ENCODE results near the gene ELMO1.

DNA sequence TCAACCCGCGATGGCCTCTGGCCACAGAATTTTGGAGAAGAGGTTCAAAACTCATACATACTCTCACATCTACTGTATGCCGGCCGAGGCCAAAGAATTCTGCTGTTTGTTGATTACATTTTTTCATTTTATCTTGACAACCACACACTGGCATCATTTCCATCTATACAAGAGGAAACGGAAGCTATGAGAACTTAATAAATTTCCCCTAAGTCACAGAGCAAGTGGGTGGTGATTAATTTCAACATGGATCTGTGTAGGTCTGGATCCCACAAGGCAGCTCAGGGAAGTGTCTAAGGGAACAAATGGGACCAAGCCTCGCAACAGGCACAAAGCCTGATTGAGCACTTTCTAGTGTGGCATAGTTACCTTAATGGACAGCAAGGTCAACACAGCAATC, 18.0 kb downstream of the ELMO1 start:
- TF ChIP-seq, protein P1, sequence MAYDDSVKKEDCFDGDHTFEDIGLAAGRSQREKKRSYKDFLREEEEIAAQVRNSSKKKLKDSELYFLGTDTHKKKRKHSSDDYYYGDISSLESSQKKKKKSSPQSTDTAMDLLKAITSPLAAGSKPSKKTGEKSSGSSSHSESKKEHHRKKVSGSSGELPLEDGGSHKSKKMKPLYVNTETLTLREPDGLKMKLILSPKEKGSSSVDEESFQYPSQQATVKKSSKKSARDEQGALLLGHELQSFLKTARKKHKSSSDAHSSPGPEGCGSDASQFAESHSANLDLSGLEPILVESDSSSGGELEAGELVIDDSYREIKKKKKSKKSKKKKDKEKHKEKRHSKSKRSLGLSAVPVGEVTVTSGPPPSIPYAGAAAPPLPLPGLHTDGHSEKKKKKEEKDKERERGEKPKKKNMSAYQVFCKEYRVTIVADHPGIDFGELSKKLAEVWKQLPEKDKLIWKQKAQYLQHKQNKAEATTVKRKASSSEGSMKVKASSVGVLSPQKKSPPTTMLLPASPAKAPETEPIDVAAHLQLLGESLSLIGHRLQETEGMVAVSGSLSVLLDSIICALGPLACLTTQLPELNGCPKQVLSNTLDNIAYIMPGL (CRISPR knock-in tag; IDR thresholded peaks at IDR 0.05; ENCODE audit: borderline replicate concordance in 1 of 2, low read depth in 1 of 2) = no peak
- no peak for TF ChIP-seq DMAP1 (CRISPR knock-in tag; IDR thresholded peaks at IDR 0.05)
- TF ChIP-seq, protein P2, sequence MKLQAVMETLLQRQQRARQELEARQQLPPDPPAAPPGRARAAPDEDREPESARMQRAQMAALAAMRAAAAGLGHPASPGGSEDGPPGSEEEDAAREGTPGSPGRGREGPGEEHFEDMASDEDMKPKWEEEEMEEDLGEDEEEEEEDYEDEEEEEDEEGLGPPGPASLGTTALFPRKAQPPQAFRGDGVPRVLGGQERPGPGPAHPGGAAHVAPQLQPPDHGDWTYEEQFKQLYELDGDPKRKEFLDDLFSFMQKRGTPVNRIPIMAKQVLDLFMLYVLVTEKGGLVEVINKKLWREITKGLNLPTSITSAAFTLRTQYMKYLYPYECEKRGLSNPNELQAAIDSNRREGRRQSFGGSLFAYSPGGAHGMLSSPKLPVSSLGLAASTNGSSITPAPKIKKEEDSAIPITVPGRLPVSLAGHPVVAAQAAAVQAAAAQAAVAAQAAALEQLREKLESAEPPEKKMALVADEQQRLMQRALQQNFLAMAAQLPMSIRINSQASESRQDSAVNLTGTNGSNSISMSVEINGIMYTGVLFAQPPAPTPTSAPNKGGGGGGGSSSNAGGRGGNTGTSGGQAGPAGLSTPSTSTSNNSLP (IDR thresholded peaks at IDR 0.05; ENCODE audit: low read depth, low read length) = no peak
- TF ChIP-seq CREB1 (IDR thresholded peaks at IDR 0.05) = no peak
- no peak for TF ChIP-seq CREB1 (CRISPR knock-in tag; IDR thresholded peaks at IDR 0.05)
- no peak for TF ChIP-seq PHF21A (CRISPR knock-in tag; IDR thresholded peaks at IDR 0.05)
- no peak for TF ChIP-seq POLR2A (IDR thresholded peaks at IDR 0.05; ENCODE audit: insufficient read depth in 1 of 2, low read depth in 2 of 2, low read length in 2 of 2)
- TF ChIP-seq, protein P3, sequence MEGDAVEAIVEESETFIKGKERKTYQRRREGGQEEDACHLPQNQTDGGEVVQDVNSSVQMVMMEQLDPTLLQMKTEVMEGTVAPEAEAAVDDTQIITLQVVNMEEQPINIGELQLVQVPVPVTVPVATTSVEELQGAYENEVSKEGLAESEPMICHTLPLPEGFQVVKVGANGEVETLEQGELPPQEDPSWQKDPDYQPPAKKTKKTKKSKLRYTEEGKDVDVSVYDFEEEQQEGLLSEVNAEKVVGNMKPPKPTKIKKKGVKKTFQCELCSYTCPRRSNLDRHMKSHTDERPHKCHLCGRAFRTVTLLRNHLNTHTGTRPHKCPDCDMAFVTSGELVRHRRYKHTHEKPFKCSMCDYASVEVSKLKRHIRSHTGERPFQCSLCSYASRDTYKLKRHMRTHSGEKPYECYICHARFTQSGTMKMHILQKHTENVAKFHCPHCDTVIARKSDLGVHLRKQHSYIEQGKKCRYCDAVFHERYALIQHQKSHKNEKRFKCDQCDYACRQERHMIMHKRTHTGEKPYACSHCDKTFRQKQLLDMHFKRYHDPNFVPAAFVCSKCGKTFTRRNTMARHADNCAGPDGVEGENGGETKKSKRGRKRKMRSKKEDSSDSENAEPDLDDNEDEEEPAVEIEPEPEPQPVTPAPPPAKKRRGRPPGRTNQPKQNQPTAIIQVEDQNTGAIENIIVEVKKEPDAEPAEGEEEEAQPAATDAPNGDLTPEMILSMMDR (CRISPR knock-in tag; IDR thresholded peaks at IDR 0.05) = no peak
- TF ChIP-seq TP53 (CRISPR knock-in tag; conservative IDR thresholded peaks at IDR 0.05) = no peak

All from HepG2 (cell line).